Measurements from ENCODE around the gene RGR. TPM values are rescaled to one million over a fixed set of nuclear protein-coding genes. Genes with fewer than 3 reads are reported as not detected.

RGR gene
- total RNA-seq, 3 donors from 2014 or later = not detected

DNA sequence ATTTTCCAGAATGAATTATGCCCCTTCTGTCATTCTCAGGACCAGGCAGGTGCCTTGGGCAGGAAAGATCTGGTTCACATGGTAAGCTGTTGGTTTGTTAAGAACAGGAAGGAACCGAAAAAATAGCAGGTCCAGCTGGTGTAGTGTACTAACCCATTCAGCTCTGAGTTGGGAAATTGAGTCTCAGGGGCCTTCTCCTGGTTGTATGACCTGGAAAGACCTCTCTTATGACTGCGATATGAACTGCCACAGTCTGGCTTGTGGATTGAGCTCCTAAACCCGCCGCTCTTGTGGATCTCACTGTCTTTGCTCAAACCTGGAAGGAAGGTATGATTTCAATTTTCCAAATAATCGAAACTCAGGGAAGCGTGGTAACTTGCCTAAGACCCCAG lies 8.1 kb upstream of the RGR start:
- Histone ChIP-seq H3K36me3 (ENCODE audit: low read depth) (no peaks in the 10 kb centered on the region), H3K4me3 (no peak overlapping the region), H3K4me1 (ENCODE audit: low read depth) (no peaks in the 10 kb centered on the region), H3K9me3 (no peaks in the 10 kb centered on the region)
- TF ChIP-seq, protein P1, sequence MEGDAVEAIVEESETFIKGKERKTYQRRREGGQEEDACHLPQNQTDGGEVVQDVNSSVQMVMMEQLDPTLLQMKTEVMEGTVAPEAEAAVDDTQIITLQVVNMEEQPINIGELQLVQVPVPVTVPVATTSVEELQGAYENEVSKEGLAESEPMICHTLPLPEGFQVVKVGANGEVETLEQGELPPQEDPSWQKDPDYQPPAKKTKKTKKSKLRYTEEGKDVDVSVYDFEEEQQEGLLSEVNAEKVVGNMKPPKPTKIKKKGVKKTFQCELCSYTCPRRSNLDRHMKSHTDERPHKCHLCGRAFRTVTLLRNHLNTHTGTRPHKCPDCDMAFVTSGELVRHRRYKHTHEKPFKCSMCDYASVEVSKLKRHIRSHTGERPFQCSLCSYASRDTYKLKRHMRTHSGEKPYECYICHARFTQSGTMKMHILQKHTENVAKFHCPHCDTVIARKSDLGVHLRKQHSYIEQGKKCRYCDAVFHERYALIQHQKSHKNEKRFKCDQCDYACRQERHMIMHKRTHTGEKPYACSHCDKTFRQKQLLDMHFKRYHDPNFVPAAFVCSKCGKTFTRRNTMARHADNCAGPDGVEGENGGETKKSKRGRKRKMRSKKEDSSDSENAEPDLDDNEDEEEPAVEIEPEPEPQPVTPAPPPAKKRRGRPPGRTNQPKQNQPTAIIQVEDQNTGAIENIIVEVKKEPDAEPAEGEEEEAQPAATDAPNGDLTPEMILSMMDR (IDR thresholded peaks at IDR 0.05) = no peak
- ATAC-seq = no peak
- intact Hi-C loops (cut with DNase I, micrococcal nuclease) = no loop called here
- DNase-seq = no peak

DNA sequence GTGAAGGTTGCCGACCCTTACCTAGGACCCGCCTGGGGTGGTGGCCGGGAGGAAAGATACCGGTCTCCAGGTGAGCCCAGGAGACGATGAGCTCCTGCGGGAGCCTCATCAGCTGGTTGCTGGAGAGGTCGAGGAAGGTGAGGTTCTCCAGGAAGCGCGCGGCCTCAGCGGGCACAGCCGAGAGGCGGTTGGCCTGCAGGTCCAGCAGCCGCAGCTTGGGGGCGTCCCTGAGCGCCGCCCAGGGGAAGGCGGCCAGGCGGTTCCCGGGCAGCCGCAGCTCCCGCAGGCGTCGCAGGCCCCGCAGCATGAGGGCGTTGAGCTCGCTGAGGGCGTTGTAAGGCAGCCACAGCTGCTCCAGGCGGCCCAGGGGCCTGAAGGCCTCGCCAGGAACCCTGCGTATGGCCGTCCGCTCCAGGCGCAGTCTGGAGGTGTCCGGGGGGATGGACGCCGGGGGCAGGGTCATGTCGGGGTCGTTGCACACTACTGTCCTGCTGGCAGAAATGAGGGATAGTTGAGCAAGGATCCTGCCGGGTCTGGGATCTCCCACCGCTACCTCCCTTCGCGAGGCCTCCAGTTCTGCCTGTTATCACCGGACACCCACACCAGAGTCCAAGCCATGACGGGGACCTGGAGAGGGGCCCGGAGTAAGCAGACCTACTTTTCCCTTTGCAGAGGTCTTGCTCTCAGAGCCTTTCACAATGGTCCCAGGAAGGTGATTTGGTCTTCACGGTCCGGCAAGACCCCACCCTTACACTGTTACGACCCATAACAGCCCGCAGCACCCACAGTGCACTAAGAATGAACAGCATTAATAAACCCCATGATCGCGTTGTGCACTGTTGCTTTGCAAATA lies 7.4 kb upstream of the RGR start:
- Histone ChIP-seq H3K4me3 (no peak overlapping the region), H3K4me1 (ENCODE audit: low read depth) (no peaks in the 10 kb centered on the region), H3K36me3 (ENCODE audit: low read depth) (no peaks in the 10 kb centered on the region), H3K9me3 (no peaks in the 10 kb centered on the region)
- TF ChIP-seq, protein P1 (IDR thresholded peaks at IDR 0.05) = no peak
- ATAC-seq = no peak
- intact Hi-C loops (cut with DNase I, micrococcal nuclease) = no loop called here
- no peak for DNase-seq

DNA sequence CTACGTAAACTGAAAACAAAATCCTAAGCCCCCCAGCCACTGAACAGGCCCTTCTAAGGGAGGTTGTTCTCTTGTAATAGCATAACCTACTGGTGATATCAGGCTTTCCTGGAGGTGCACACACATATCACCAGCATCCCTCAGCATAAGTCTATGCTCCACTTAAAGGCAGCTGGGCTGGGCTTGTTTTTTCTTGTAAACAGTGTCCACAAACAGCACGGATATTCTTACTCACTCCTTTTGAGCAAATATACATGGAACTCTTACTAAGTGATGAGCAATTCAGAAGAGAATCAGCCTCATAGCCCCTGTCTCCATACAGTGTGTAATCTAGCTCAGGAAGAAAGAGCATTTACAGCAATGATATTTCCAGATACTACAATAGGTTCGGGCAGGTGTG lies 5.9 kb upstream of the RGR start:
- intact Hi-C loops (cut with DNase I, micrococcal nuclease) = no loop called here
- no peak for ATAC-seq
- TF ChIP-seq, protein P1 (IDR thresholded peaks at IDR 0.05) = no peak
- no peaks in the 10 kb centered on the region for H3K4me1 ChIP-seq (ENCODE audit: low read depth)
- no peaks in the 10 kb centered on the region for H3K9me3 ChIP-seq
- H3K4me3 ChIP-seq = no peak overlapping the region
- DNase-seq = no peak
- H3K36me3 ChIP-seq (ENCODE audit: low read depth) = no peaks in the 10 kb centered on the region

DNA sequence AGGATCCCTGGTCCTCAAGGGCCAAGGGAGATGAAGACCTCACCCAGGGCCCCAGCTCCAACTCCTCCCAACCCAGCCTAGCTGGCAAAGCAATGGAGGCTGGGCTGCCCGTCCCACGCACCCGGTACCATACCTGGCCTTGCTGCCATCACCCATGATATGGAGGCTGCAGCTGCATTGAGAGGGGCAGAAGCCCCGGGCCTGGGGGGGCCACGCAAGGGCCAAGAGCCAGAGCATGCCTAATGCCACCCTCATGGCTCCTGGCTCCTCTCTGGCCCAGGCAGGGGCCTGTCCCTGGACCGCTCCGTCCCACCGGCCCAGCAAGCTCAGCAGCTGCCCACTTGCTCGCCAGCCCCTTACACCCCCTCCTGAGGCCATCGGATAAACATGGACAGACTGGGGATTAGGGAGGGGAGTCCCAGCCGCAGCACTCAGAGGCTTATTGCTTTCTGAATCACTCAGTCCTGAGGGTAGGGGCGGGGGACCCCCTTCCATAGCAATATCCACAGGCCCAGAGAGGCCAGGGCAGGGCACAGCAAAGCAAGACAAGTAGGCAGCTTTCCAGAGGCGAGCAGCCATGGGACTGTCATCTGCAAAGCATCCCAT lies 3.6 kb upstream of the RGR start, which contains the start of gene LRIT1:
LRIT1 (minus strand) TSS at position 362 of the 606 bp plus-strand sequence; CDS start at position 255, 107 bp downstream.
- no peaks in the 10 kb centered on the region for H3K4me1 ChIP-seq (ENCODE audit: low read depth)
- intact Hi-C loops (cut with DNase I, micrococcal nuclease) = no loop called here
- H3K36me3 ChIP-seq (ENCODE audit: low read depth) = no peaks in the 10 kb centered on the region
- TF ChIP-seq, protein P1 (IDR thresholded peaks at IDR 0.05) = no peak
- no peak for DNase-seq
- no peaks in the 10 kb centered on the region for H3K9me3 ChIP-seq
- no peak for ATAC-seq
- H3K4me3 ChIP-seq = no peak within 1 kb of the TSS

DNA sequence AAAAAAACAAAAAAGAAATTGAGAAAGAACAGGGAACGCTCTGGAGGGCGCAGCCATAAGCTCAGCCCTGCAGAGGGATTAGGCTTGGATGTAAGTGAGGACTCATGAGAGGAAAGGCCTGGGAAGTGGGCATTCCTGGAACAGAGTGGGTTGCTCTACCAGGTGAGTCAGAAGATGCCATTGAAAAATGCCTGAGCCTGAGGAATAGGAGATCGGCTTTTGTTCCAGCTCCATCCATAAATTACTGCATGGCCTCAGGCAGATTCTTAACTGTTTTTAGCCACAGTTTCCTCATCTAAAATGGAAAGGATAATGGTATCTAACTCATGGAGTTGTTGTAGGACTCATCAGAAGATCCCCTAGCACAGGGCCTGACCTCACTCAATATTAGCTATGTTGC lies 1.1 kb upstream of the RGR start:
- no peaks in the 10 kb centered on the region for H3K36me3 ChIP-seq (ENCODE audit: low read depth)
- TF ChIP-seq, protein P1 (IDR thresholded peaks at IDR 0.05) = no peak
- H3K4me1 ChIP-seq (ENCODE audit: low read depth) = no peaks in the 10 kb centered on the region
- DNase-seq = no peak
- no peak for ATAC-seq
- H3K4me3 ChIP-seq = no peak overlapping the region
- no peaks in the 10 kb centered on the region for H3K9me3 ChIP-seq
- intact Hi-C loops (cut with DNase I, micrococcal nuclease) = no loop called here

Measured in mucosa of descending colon (tissue), 3 donors.